ENCODE measurements around the gene SLC16A3. TPM values are rescaled to one million over a fixed set of nuclear protein-coding genes. Genes with fewer than 3 reads are reported as not detected.

Gene SLC16A3
- total and polyA plus RNA-seq, 9 of the 15 experiments (the other 6 are each of a cell fraction or from before 2014, with no cell fraction given), result 0.11 to 5.4 (median 1.2) TPM; not detected in 2

GRCh38 chr17:82236142-82236971 lies 7.5 kb downstream of the SLC16A3 start (continued):
- TF ChIP-seq CHAMP1 (IDR thresholded peaks at IDR 0.05) (no peak), RAD21 (CRISPR knock-in tag; conservative IDR thresholded peaks at IDR 0.05 in 1 of 2, IDR thresholded peaks at IDR 0.05 in 1 of 2) (peak; percentile 84 to 92), BCLAF1 (IDR thresholded peaks at IDR 0.05; ENCODE audit: borderline replicate concordance in 1 of 2, control insufficient read depth in 1 of 2, low read depth in 2 of 2, low read length in 1 of 2) (no peak), PTRF (tag; IDR thresholded peaks at IDR 0.05) (no peak), TEAD1 (CRISPR knock-in tag; IDR thresholded peaks at IDR 0.05) (no peak), JUN (IDR thresholded peaks at IDR 0.05; ENCODE audit: borderline replicate concordance, low read depth, low read length) (no peak), JUN (CRISPR knock-in tag; IDR thresholded peaks at IDR 0.05; ENCODE audit: borderline replicate concordance) (no peak), KLF13 (tag; IDR thresholded peaks at IDR 0.05; ENCODE audit: borderline replicate concordance, low read depth) (no peak), ZNF696 (CRISPR knock-in tag; conservative IDR thresholded peaks at IDR 0.05) (no peak), AFF1 (IDR thresholded peaks at IDR 0.05; ENCODE audit: low read depth in 1 of 2, partially characterized antibody in 2 of 2) (no peak), ZNF280A (IDR thresholded peaks at IDR 0.05; ENCODE audit: low read depth, partially characterized antibody) (no peak), ZNF695 (CRISPR knock-in tag; IDR thresholded peaks at IDR 0.05) (no peak), NR4A1 (CRISPR knock-in tag; IDR thresholded peaks at IDR 0.05) (no peak), NR4A1 (tag; IDR thresholded peaks at IDR 0.05) (0 out of 2 replicates have a peak, but pooled peaks have one; percentile 32)
